GM23338 (cell line): Measurements from ENCODE around the gene IGF1. TPM values are rescaled to one million over a fixed set of nuclear protein-coding genes. Genes with fewer than 3 reads are reported as not detected.

Experiments
- ATAC-seq: fragments of 200-7000 bp; cut with Tn5 transposase; 3 replicates; pipeline ENCODE4 v1.9.1; 2020
- DNase-seq: peaks from one replicate; pipeline ENCODE4 v3.0.0-alpha.2; 2015; ENCODE audit warnings: low spot score
- H2AFZ ChIP-seq: fragments of 200-600 bp; sonication (generic); 2 replicates; pipeline ENCODE4 v1.8.0; 2016; ENCODE audit warnings: antibody characterized with exemption, mild to moderate bottlenecking, moderate library complexity
- H3F3A ChIP-seq: fragments of 200-600 bp; sonication (generic); replicated peaks from 2 replicates; pipeline ENCODE4 v1.8.0; 2017; ENCODE audit warnings: antibody characterized with exemption, mixed run types, low read depth
- H3K27ac ChIP-seq: fragments of 200-600 bp; sonication (generic); 2 replicates; pipeline ENCODE4 v1.6.1; 2016; ENCODE audit warnings: low read depth
- H3K27me3 ChIP-seq: fragments of 200-600 bp; sonication (generic); 2 replicates; pipeline ENCODE4 v1.8.0; 2016; ENCODE audit warnings: mild to moderate bottlenecking, mixed run types, moderate library complexity; ENCODE audit not compliant: insufficient read depth
- H3K36me3 ChIP-seq: fragments of 200-600 bp; sonication (generic); 2 replicates; pipeline ENCODE4 v1.8.0; 2016; ENCODE audit warnings: mild to moderate bottlenecking; ENCODE audit not compliant: insufficient read depth
- H3K4me1 ChIP-seq: fragments of 200-600 bp; sonication (generic); 2 replicates; pipeline ENCODE4 v1.8.0; 2016; ENCODE audit warnings: mild to moderate bottlenecking, moderate library complexity; ENCODE audit not compliant: insufficient read depth
- H3K4me2 ChIP-seq: fragments of 200-600 bp; sonication (generic); 2 replicates; pipeline ENCODE4 v1.7.1; 2017; ENCODE audit warnings: mixed run types
- H3K4me3 ChIP-seq: fragments of 200-600 bp; sonication (generic); 2 replicates; pipeline ENCODE4 v1.6.1; 2016; ENCODE audit warnings: mixed run types
- H3K79me2 ChIP-seq: fragments of 200-600 bp; sonication (generic); replicated peaks from 2 replicates; pipeline ENCODE4 v1.8.0; 2017; ENCODE audit warnings: mild to moderate bottlenecking; ENCODE audit not compliant: insufficient read depth
- H3K9me2 ChIP-seq: fragments of 200-600 bp; sonication (generic); 2 replicates; pipeline ENCODE4 v1.8.0; 2017; ENCODE audit not compliant: insufficient read depth
- H4K20me1 ChIP-seq: fragments of 200-600 bp; sonication (generic); replicated peaks from 2 replicates; pipeline ENCODE4 v1.8.0; 2017; ENCODE audit warnings: mild to moderate bottlenecking; ENCODE audit not compliant: insufficient read depth
- H3K27ac Mint-ChIP-seq: 2 replicates; pipeline ENCODE4 v1.8.0; 2020; ENCODE audit warnings: inconsistent platforms, mild to moderate bottlenecking, moderate library complexity, mixed read lengths
- H3K27me3 Mint-ChIP-seq: 3 replicates; pipeline ENCODE4 v1.8.0; 2022; ENCODE audit warnings: low read depth, mild to moderate bottlenecking, moderate library complexity, mixed read lengths, inconsistent platforms; ENCODE audit not compliant: insufficient read depth, poor library complexity
- H3K36me3 Mint-ChIP-seq: 3 replicates; pipeline ENCODE4 v1.8.0; 2021; ENCODE audit warnings: low read depth, mild to moderate bottlenecking, inconsistent platforms, moderate library complexity, mixed read lengths
- H3K4me1 Mint-ChIP-seq: 3 replicates; pipeline ENCODE4 v1.8.0; 2020; ENCODE audit warnings: mild to moderate bottlenecking, inconsistent platforms, mixed read lengths
- H3K4me3 Mint-ChIP-seq: 3 replicates; pipeline ENCODE4 v1.8.0; 2021; ENCODE audit warnings: moderate library complexity, mild to moderate bottlenecking, inconsistent platforms, mixed read lengths
- H3K9me3 Mint-ChIP-seq: 3 replicates; pipeline ENCODE4 v1.8.0; 2020; ENCODE audit warnings: moderate library complexity, mild to moderate bottlenecking, inconsistent platforms, mixed read lengths
- CREB1 ChIP-seq: fragments of 250-450 bp; sonication (Bioruptor Pico); IDR thresholded peaks from 2 replicates; pipeline ENCODE4 v1.5.0; 2020; ENCODE audit warnings: low read depth, mild to moderate bottlenecking, moderate library complexity
- JUNB ChIP-seq: IDR thresholded peaks from one replicate; pipeline ENCODE4 v1.6.1; 2016; ENCODE audit warnings: antibody characterized with exemption; ENCODE audit not compliant: unreplicated experiment
- NANOG ChIP-seq: IDR thresholded peaks from 2 replicates; pipeline ENCODE4 v1.6.1; 2016; ENCODE audit warnings: antibody characterized with exemption, borderline replicate concordance
- polyA plus RNA-seq: library from polyadenylated mRNA; unstranded; fragments of >200 nt; fragmentation: Nextera tagmentation; extraction: Ambion mirVana; gene quantifications from 2 replicates; pipeline ENCODE4 v1.2.1, GENCODE V29; 2016
- total RNA-seq: library from RNA; depleted of rRNA; stranded (reverse); fragments of >200 nt; shearing (Covaris generic); gene quantifications from 2 replicates; pipeline ENCODE4 v1.2.3, GENCODE V29; 2014
- TF ChIP-seq, protein P1 (sequence below), 2 experiments: fragments of 200-600 bp in 1 of 2; sonication (generic) in 1 of 2; conservative IDR thresholded peaks; 2 replicates each; pipeline versions ENCODE4 v1.5.1 to v1.6.1; 2016 to 2017; ENCODE audit warnings: antibody characterized with exemption in 2 of 2, low read depth in 2 of 2, mild to moderate bottlenecking in 2 of 2, moderate library complexity in 1 of 2
- TF ChIP-seq, protein P2 (sequence below): fragments of 250-450 bp; sonication (Bioruptor Pico); IDR thresholded peaks from 2 replicates; pipeline ENCODE4 v1.5.0; 2020; ENCODE audit warnings: mild to moderate bottlenecking, moderate library complexity
- TF ChIP-seq, protein P3 (sequence below): IDR thresholded peaks from 2 replicates; pipeline ENCODE4 v1.6.1; 2016; ENCODE audit warnings: antibody characterized with exemption
- TF ChIP-seq, protein P4 (sequence below): IDR thresholded peaks from one replicate; pipeline ENCODE4 v1.6.1; 2018; ENCODE audit warnings: antibody characterized with exemption; ENCODE audit not compliant: unreplicated experiment

IGF1 gene
- total and polyA plus RNA-seq, 2 experiments from 2014 or later: 0.29 TPM; not detected in 1

DNA sequence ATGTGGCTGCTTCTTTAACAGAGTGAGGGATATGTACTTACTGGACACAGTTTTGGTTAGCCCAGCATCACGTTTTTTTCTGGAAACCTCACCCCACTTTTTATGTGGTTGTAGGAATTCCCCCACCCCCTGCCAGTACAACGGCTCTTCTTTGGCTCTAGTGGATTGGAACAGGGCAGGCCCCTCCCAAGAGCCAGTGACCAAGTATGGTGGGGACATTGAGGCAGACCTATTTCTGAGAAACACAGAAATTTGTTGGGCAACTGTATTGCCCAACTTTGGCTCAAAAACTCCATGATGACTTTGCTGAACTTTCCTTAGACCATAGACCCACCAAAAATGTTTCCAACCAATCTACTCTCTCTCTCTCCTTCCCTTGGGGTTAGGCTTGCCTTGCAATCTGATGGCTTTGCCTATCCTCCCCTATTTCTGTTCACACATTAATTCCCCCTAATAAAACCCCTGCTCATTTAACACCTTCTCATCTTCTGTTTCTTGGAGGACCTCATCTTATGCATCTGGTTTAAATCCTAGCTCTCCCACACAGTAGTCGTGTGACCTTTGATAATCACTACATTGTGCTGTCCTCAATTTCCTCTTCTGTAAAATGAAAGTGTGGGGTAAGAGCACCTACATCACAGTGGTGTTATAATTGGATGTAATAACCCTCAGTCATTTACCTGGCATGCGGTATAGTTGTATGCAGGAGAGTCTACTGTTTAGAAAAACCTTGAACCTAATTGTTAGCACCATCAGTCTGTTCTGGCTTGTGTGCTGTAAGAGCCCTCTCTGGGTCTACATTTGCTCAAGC, 71.7 kb downstream of the IGF1 start (continued):
- TF ChIP-seq, protein P1, sequence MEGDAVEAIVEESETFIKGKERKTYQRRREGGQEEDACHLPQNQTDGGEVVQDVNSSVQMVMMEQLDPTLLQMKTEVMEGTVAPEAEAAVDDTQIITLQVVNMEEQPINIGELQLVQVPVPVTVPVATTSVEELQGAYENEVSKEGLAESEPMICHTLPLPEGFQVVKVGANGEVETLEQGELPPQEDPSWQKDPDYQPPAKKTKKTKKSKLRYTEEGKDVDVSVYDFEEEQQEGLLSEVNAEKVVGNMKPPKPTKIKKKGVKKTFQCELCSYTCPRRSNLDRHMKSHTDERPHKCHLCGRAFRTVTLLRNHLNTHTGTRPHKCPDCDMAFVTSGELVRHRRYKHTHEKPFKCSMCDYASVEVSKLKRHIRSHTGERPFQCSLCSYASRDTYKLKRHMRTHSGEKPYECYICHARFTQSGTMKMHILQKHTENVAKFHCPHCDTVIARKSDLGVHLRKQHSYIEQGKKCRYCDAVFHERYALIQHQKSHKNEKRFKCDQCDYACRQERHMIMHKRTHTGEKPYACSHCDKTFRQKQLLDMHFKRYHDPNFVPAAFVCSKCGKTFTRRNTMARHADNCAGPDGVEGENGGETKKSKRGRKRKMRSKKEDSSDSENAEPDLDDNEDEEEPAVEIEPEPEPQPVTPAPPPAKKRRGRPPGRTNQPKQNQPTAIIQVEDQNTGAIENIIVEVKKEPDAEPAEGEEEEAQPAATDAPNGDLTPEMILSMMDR (conservative IDR thresholded peaks at IDR 0.05; ENCODE audit: low read depth in 2 of 2): no peak
- TF ChIP-seq, protein P2, sequence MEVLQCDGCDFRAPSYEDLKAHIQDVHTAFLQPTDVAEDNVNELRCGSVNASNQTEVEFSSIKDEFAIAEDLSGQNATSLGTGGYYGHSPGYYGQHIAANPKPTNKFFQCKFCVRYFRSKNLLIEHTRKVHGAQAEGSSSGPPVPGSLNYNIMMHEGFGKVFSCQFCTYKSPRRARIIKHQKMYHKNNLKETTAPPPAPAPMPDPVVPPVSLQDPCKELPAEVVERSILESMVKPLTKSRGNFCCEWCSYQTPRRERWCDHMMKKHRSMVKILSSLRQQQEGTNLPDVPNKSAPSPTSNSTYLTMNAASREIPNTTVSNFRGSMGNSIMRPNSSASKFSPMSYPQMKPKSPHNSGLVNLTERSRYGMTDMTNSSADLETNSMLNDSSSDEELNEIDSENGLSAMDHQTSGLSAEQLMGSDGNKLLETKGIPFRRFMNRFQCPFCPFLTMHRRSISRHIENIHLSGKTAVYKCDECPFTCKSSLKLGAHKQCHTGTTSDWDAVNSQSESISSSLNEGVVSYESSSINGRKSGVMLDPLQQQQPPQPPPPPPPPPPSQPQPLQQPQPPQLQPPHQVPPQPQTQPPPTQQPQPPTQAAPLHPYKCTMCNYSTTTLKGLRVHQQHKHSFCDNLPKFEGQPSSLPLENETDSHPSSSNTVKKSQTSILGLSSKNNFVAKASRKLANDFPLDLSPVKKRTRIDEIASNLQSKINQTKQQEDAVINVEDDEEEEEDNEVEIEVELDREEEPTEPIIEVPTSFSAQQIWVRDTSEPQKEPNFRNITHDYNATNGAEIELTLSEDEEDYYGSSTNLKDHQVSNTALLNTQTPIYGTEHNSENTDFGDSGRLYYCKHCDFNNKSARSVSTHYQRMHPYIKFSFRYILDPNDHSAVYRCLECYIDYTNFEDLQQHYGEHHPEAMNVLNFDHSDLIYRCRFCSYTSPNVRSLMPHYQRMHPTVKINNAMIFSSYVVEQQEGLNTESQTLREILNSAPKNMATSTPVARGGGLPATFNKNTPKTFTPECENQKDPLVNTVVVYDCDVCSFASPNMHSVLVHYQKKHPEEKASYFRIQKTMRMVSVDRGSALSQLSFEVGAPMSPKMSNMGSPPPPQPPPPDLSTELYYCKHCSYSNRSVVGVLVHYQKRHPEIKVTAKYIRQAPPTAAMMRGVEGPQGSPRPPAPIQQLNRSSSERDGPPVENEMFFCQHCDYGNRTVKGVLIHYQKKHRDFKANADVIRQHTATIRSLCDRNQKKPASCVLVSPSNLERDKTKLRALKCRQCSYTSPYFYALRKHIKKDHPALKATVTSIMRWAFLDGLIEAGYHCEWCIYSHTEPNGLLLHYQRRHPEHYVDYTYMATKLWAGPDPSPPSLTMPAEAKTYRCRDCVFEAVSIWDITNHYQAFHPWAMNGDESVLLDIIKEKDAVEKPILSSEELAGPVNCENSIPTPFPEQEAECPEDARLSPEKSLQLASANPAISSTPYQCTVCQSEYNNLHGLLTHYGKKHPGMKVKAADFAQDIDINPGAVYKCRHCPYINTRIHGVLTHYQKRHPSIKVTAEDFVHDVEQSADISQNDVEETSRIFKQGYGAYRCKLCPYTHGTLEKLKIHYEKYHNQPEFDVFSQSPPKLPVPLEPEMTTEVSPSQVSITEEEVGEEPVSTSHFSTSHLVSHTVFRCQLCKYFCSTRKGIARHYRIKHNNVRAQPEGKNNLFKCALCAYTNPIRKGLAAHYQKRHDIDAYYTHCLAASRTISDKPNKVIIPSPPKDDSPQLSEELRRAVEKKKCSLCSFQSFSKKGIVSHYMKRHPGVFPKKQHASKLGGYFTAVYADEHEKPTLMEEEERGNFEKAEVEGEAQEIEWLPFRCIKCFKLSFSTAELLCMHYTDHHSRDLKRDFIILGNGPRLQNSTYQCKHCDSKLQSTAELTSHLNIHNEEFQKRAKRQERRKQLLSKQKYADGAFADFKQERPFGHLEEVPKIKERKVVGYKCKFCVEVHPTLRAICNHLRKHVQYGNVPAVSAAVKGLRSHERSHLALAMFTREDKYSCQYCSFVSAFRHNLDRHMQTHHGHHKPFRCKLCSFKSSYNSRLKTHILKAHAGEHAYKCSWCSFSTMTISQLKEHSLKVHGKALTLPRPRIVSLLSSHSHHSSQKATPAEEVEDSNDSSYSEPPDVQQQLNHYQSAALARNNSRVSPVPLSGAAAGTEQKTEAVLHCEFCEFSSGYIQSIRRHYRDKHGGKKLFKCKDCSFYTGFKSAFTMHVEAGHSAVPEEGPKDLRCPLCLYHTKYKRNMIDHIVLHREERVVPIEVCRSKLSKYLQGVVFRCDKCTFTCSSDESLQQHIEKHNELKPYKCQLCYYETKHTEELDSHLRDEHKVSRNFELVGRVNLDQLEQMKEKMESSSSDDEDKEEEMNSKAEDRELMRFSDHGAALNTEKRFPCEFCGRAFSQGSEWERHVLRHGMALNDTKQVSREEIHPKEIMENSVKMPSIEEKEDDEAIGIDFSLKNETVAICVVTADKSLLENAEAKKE (CRISPR knock-in tag): no peak

DNA sequence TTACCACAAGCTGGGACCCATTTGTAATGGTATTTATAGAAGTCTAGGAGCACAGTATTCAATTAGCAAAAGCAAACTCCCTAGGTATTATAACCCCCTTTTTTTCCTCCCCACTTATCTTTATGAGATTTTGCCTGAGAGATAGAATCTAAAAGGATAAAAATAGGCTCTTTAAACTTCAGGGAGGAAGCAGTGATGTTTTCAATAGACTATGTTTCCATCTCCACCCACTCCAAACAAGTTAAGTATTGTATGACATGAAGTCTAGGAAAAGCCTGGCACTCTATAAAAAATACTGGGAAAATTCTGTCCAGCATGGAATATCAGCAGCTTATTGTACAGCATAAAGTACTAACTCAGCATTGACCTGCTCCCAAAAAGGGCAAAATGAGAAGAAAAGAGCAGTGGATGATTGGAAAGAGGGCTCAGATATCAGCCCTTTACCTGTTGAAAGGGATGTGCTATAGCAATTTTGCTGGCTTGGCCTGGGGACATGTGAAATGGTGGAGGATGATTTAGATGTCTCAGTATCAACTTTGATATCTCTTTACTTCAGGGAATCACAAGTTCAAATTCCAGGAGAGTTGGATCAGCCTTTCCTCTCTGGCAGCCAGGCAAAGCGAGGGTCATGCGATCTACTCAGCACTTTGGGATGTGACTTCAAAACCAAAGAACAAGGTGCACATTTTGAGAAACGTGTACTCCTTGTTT, 72.4 kb downstream of the IGF1 start:
- Histone ChIP-seq H4K20me1 (no peaks in the 10 kb centered on the region), H3K4me3 (no peak overlapping the region), H3K79me2 (no peaks in the 10 kb centered on the region), H3K36me3 (no peaks in the 10 kb centered on the region), H3K9me2 (no peaks in the 10 kb centered on the region), H3K4me1 (no peaks in the 10 kb centered on the region), H3K4me2 (no peak overlapping the region), H3K27me3 (no peaks in the 10 kb centered on the region), H3F3A (no peaks in the 10 kb centered on the region), H2AFZ (no peak overlapping the region), H3K27ac (no peak overlapping the region)
- no peaks in the 10 kb centered on the region; the same call in 2 of the 3 replicates for H3K4me1 Mint-ChIP-seq
- DNase-seq: no peak
- H3K27ac Mint-ChIP-seq: no peak overlapping the region
- no peaks in the 10 kb centered on the region for H3K36me3 Mint-ChIP-seq
- H3K27me3 Mint-ChIP-seq: peaks cover 2% of the 10 kb centered on the region
- H3K9me3 Mint-ChIP-seq: no peaks in the 10 kb centered on the region
- no peak for ATAC-seq
- no peak overlapping the region for H3K4me3 Mint-ChIP-seq
- no peak for TF ChIP-seq NANOG
- TF ChIP-seq, protein P1 (conservative IDR thresholded peaks at IDR 0.05; ENCODE audit: low read depth in 2 of 2): no peak
- TF ChIP-seq, protein P3, sequence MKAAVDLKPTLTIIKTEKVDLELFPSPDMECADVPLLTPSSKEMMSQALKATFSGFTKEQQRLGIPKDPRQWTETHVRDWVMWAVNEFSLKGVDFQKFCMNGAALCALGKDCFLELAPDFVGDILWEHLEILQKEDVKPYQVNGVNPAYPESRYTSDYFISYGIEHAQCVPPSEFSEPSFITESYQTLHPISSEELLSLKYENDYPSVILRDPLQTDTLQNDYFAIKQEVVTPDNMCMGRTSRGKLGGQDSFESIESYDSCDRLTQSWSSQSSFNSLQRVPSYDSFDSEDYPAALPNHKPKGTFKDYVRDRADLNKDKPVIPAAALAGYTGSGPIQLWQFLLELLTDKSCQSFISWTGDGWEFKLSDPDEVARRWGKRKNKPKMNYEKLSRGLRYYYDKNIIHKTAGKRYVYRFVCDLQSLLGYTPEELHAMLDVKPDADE: no peak
- TF ChIP-seq, protein P4, sequence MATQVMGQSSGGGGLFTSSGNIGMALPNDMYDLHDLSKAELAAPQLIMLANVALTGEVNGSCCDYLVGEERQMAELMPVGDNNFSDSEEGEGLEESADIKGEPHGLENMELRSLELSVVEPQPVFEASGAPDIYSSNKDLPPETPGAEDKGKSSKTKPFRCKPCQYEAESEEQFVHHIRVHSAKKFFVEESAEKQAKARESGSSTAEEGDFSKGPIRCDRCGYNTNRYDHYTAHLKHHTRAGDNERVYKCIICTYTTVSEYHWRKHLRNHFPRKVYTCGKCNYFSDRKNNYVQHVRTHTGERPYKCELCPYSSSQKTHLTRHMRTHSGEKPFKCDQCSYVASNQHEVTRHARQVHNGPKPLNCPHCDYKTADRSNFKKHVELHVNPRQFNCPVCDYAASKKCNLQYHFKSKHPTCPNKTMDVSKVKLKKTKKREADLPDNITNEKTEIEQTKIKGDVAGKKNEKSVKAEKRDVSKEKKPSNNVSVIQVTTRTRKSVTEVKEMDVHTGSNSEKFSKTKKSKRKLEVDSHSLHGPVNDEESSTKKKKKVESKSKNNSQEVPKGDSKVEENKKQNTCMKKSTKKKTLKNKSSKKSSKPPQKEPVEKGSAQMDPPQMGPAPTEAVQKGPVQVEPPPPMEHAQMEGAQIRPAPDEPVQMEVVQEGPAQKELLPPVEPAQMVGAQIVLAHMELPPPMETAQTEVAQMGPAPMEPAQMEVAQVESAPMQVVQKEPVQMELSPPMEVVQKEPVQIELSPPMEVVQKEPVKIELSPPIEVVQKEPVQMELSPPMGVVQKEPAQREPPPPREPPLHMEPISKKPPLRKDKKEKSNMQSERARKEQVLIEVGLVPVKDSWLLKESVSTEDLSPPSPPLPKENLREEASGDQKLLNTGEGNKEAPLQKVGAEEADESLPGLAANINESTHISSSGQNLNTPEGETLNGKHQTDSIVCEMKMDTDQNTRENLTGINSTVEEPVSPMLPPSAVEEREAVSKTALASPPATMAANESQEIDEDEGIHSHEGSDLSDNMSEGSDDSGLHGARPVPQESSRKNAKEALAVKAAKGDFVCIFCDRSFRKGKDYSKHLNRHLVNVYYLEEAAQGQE: no peak
- TF ChIP-seq JUNB: no peak
- TF ChIP-seq CREB1 (CRISPR knock-in tag): no peak
